Cortex of kidney (tissue), 1 donor: ENCODE data around the gene UBXN10.

Experiments
- DNase-seq: peaks from one replicate; lab custom pipeline; 2025; lab: John Stamatoyannopoulos, UW

UBXN10 gene

DNA sequence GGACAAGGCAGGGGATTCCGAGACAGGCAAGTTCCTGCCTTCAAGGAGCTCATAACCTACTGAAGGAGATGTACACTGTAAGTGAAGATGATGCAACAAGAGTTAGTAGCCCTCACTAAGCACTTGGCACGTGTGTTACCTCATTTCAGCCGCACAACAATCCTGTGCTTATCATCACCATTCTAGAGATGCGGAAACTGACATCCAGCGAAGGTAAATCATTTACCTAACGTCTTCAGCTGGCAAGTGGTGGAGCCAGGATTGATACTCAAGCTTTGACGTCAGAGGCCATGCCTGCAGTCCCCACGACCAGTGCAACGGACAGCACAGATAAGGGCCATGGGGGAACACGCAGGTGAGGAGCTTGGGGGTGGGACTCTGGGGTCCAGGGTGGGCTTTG lies 2.9 kb upstream of the UBXN10 start:
- no peak for DNase-seq

DNA sequence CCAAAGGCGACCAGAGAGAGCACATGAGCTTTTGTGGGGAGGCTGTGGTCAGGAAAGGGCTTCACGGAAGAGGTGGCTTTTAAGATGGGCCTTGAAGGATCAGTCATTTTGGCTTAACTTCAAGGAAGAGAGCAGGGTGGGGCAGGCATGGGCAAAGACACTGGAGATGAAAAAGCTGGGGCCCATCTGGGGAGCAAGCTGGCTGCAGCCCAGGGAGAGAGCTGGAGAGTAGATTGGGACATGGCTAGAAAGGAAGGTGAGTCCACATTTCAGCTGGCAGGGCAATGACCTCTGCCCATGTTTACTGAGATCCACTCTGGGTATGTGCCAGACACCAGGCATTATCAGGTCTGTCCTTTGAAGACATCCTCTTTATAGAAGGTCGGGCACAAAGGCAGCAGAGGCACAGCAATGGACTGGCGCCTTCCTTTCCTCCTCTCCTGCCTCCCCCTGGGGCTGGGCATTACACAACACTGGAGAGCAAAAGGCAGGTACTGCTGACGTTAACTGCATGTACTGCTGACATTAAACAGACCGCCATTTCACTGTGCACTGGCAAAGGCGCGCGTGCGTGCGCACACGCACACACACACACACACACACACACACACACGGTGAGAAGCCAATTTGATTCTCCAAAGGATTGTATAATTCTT lies 2.2 kb upstream of the UBXN10 start:
- no peak for DNase-seq

DNA sequence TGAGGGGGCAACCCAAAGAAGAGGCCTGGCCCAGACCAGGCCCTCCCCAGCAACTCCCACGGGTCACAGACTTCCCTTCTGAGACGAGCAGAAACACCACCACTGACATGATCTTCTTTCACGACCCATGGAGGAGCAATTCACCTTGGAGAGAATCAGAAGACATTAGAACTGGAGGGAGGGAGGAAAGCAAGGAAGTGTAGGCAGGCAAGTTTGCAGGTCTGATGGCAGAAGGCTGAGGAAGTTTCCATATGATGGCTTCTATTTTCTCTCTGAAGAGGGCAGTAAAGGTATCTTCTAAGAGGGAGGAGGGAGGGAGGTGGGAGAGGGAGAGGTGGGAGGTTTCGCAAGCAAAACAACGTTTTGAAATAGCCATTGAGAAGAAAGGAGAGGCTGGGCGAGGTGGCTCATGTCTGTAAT lies 1.4 kb upstream of the UBXN10 start:
- no peak for DNase-seq

DNA sequence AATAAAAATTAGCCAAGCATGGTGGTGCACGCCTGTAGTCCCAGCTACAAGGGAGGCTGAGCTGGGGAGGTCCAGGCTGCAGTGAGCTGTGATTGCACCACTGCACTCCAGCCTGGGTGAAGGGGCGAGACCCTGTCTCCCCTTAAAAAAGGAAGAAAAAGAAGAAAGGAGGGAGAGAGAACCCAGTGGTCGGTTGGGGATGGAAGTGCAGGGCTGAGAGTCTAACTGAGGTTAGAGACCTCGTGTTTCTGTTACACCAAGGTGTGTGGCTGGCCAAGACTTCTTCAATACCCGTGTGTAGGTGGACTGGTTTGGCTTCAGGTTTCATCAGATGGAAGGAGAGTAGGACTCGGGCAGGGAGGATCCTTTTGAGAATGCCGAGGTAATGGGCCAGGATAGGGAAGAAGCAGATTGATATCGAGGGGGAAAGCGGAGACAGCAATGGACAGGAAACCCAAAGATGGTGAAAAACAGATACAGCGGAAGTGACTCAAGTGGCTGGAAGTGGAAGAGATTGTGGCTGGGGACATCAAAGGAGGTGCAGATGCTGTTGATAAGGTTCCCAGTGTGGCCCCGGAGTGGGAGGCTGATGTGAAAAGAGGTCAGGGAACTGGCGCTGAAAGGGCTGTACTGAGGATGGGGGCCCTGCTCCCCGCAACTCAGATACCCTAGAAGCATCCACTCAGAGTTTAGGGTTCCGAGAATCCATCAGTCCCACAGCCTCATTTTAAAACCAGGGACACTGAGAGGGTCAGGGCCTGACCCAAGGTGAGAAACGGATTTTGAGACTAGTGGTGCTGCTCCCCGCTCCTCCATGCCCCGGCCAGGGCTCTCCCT lies 681 bp upstream of the UBXN10 start:
- DNase-seq: no peak

DNA sequence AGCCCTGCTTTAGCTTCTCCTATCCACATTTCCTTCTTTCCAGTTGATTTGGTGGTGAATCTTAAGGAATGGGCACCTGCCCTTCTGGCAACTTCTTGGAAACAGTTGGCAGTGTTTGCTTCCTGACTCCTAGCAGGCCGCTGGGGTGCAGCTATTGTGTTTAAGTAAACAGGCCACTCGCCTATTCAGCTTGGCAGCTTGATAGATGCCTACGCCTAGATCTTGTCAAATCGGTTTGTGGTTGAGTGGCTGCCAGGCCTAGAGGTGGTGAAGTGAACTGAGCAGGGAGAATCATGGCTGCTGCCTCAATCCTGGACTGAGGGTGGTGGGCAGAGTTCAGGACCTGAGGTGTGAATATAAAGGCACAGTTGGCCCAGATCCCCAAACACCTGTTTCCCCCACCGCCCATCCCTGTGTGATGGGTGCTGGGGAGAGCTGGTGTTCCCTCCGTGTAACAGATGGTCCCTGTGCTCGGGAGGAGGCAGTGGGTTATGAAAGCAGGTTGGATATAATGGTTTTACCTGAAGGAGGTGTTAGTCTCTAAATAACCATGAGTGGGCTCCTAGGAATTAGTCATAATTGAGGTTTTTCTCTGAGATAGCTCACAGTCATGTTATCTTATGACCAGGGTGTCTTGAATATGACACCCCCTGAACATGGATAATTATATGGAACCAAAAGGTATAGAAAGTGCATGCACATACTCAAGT lies 1.4 kb downstream of the UBXN10 start:
- no peak for DNase-seq

DNA sequence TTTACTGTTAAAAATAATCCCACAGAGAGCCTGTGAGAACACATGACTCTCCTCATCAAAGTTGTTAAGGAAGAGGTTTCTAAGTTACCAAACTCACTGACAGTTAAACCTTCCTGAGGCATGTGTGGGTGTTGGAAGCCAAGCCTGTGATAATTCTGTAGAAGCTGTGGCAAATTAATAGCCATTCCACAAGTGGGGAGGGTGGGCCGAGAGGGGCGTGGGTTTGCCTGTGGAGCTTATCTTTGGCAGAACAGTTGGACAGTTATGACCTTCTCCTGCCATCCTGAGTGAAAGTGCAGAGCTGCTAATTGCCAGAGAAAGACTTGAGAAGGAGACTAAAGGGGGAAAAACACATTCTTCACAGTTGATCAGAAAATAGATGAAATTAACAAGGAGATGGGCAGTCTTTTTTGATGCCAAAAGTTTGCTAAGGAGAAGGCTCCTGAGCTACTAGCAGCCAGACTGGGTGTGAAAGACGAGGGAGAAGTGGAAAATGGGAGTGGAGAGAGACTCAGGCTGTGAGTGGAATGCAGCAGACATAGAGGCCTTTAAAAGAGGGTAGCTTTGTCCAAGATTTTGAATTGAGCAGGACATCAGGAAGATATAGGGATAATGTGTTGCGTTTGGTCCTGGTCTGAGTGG lies 2.0 kb downstream of the UBXN10 start:
- DNase-seq: no peak

DNA sequence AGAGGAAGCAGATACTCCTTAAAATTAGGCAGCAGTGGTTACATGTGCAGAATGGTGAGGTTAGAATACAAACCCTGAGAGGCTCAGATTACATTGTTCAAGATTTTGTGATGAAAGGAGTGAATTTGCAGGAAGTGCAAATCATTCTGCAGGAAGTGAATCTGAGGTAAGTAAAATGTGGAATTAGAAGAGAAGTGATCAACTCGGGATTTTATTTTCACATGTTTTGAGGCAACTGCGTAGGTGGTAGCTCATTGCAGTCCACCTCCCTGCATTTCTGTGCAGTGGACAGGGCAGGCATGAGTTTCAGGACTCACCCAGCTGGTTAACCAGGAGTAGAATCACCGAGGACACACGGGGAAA lies 2.5 kb downstream of the UBXN10 start:
- no peak for DNase-seq

DNA sequence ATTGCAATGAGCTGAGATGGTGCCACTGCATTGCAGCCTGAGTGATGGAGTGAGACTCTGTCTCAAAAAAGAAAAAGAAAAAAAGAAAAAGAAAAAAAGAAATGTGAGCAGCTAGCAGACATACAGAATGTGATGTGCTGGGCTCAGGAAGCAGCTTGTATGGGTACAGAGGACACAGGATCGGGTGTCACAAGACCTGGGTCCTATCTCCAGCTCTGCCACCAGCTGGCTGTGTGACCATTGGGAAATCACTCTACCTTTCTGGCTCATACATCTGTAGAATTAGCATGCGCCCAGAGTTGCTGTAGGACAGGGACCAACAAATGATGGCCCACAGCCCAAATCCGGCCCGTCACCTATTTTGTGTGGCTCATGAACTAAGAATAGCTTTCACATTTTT lies 3.8 kb downstream of the UBXN10 start:
- no peak for DNase-seq

DNA sequence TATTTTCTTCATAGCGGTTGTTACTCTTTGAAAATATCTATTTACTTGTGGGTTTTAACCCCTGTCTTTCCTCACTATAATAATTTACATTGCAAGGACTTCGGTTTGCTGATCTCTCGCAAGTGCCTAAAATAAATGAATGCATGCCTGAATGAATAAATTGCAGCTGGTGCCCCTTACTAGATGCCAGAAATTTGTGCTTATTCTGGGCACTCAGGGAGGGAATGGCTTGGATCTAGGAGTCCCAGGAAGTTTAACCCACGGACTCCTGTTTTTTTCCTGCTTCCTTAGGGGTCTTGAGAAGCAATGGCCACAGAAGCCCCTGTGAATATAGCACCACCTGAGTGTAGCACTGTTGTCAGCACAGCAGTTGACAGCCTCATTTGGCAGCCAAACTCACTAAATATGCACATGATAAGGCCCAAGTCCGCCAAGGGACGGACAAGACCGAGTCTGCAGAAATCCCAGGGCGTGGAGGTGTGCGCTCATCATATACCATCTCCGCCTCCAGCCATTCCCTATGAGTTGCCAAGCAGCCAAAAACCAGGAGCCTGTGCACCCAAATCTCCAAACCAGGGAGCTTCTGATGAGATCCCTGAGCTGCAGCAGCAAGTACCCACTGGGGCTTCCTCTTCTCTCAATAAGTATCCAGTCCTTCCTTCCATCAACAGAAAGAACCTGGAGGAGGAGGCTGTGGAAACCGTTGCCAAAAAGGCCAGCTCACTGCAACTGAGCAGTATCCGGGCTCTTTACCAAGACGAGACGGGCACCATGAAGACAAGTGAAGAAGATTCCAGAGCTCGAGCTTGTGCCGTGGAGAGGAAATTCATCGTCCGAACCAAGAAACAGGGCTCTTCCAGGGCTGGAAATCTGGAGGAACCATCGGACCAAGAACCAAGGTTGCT lies 4.6 kb downstream of the UBXN10 start:
- DNase-seq: no peak

DNA sequence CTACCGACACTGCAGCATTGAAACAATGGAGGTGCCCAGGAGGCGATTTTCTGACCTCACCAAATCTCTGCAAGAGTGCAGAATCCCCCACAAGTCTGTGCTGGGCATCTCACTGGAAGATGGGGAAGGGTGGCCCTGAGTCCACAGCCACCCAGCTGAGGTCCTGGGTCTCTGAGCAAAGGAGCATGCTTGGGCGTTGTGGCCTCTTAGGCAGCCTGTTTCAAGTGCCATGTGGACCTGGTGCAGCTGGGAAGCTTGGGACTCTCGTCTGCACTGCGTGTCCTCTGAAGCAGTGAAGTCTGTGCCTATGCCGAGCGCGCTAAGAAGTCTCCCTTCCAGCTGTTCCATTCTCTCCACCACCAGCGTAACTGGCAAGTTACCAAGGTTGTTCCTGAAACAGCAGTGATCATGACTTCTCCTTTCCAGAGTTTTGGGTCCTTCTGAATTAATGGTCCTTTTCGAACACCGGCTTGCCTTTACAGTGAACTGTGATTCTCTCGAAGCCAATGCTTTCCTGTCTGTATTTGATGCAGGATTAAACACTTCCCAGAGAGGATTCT lies 5.5 kb downstream of the UBXN10 start:
- DNase-seq: no peak

DNA sequence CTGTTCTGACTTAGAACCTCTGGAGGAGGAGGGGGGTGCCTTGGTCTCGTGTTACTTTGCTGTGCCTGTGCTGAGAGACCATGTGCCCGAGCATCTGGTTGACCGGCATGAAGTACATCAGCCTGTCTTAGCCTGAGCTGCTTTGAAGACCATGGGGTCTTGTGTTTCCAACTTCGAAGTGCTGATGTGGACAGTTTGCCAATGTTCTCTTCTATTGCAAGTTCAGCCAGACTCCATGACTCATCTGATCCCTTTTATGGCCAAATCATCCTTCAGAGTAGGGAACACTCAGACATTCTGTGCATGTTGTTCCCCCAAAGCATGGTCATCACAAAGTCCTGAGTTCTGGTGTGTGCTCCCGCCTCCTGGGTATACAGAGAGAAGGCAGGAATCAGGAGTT lies 6.5 kb downstream of the UBXN10 start:
- no peak for DNase-seq

DNA sequence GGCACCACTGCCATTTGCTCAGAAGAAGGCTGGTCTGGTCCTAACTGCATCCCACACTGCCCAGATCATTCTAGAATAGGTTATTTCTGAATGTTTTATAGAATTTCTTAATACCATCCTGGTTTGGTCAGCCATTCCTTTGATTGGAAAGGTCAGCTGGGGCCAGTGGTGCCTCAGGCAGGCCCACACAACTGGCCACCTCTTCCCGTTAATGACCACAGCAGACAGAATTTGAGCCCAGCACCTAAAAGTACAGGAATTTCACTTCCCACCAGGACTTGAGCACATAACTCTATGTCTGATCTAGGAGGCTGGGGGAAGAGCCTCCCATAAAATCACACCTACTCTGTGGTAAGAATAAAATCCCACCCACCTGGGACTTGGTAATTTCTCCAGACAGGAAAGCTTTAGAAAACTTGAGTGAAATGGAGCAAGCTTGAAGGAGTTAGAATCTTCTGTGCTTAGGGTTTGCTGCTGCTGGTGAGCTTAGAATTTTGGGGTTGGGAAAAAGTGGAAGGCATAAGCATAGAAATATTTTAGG lies 7.0 kb downstream of the UBXN10 start:
- DNase-seq: no peak

DNA sequence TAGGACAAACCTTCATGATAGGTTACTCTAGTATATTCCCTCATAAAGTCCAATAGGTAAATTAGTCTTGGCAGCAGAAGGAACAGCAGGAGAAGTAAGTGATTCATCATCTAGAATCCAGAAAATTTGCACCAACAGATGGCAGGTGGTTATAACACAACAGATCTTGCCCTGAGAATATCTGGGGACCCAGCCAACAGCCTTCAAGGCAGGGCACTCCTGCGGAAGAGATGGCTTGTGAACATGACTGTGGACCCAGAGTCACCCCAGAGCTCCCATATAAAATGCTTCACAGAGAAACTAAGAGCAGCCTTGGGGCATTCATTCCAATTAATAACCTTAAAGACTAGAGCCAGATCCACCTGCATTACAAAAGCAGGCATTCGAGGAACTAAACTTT lies 8.3 kb downstream of the UBXN10 start:
- DNase-seq: no peak

DNA sequence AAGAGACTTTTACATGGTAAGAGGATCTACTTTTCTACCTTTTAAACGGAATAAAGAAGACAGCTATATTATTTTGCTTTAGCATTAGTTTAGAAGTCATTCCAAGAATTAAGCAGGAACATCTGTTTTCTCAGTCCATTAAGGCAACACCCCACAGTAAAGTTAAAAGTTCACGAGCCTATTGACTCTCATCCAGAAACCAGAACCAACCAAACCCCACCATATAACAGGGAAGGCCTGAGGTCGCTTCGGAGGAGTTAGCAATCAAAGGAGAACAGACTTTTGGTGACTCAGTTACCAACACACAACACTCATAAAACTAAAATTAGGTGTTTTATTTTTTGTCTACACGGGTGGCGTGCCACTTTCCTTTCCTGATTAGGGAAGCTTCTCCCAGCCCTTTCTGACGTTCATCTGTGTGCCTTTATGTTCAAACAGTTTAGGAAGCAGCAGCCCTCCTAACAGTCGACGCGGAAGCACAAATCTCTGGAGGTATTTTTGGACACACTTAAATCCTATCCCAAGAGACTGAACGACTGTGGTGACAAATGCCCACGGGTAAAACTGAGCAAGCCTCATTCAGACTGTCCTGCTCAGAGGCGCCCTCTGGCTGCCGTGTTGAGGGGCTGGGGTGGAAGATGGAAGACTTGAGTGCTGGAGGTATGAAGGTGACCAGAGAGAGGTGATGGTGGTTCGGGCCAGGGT lies 9.0 kb downstream of the UBXN10 start:
- DNase-seq: no peak

DNA sequence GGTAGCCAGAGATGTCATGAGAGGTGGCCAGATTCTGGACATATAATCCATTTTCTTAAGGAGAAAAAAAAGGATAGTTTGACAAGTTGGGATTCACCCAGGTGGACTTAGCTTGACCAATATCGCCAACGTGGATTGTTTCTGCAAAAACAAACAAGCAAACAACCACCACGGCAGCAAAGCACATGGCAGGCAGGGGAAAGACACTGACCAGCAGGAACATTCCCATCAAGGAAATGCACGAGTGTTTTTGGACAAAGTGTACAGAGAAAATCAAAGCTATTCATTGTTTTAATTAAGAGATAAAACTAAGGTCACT lies 9.5 kb downstream of the UBXN10 start:
- DNase-seq: no peak

DNA sequence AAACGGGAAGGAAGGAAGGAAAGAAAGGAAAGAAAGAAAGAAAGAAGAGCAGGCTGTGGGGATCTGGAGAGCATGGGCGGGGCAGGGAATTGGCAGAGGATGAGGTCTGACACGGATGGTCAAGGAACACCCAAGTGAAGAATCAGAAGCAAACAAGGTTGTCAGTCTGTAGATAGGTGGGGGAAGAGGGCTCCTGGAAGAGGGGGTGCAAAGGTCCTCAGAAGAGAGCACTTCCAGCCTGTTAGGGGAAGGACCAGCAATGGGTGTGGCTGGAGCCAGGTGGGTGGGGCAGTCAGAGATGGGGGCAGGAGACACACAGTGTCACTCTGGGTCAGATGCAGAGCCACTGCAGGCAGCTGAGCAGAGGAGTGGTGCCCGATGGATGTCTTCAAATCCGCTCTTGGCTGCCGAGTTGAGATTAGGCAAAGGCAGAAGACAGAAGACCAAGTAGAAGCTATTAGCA lies 11.5 kb downstream of the UBXN10 start:
- no peak for DNase-seq

DNA sequence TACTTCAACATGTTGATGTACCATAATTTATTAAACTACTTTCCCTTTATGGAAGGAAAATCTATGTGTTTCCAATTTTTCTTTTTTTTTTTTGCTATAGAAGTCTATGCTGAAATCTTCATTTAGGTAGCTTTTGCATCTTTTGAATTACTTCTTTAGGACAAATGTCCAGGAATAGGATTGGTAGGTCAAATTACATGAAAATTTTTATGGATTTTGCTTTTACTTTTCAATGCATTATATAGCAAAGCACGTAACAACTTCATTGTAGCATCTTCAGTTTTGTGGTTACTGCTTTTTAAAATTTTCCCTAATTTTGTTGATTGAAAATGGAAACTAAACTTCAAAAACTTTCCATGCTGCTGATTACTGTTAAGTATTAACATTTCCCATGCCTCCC lies 12.4 kb downstream of the UBXN10 start:
- no peak for DNase-seq

DNA sequence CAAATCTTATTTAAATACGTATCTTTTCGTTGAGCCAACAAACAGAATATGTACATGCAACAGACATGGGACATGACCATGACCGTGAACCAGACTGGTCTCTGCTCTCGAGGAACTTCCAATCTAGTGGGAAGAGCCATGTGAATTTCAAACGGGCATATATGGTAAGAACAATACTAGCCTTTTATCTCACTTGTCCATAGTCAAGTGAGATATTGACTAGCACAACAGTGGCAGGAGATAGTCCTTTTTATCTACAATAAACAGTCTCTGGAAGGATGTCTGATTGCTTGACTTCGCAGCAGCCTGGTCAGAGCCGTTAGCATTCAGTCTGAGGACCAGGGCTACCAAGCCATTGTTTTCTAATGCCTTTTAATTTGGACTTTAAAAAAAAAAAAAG lies 13.0 kb downstream of the UBXN10 start:
- DNase-seq: no peak

DNA sequence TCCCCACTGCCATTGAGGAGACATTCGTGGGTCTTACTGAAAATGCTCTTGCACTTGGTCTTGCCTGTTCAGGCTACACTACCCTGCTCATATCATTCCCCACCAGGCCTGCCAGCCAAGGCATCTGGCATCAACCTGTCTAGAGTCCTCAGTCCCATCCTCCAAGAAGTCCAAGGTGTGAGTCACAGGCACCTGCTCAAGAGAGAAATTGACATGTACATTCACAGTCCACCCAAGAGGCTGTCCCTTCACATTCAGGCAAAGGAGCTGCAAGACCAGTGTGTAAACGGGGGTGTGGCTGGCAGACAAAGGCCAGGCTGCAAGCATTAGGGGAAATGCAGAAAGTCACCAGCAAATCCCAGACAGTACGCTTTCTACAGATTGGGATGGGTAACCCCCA lies 13.5 kb downstream of the UBXN10 start:
- no peak for DNase-seq

DNA sequence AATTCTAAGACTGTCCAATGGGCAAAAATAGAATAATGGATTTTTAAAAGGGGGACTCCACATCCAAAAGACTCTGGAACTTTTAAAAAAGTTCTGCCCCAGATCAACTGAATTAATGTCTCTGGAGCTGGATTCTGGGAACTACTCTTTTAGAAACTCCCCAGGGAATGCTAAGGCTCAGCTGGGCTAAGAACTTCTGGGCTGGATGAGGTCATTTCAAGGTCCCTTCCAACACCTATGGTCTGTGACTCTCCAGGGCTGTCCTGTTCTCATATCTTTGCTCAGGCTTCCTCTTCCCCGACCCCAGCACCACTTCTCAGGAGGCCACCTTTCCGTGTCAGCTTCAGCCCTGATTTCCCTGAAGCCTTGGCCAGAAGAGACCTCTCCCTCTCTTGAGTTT lies 13.9 kb downstream of the UBXN10 start:
- no peak for DNase-seq
